Hepatocyte (in vitro differentiated cells): Measurements from ENCODE around the gene CRBN. TPM values are rescaled to one million over a fixed set of nuclear protein-coding genes. Genes with fewer than 3 reads are reported as not detected.
A peak's percentile ranks its signal among the peaks of the same experiment; 100 is the strongest.

Experiments used
- DNase-seq: peaks from one replicate; pipeline ENCODE4 v3.0.0-alpha.2; 2016; ENCODE audit warnings: low spot score
- H2AFZ ChIP-seq: fragments of 200-600 bp; sonication (generic); 2 replicates; pipeline ENCODE4 v1.6.0; 2016; ENCODE audit warnings: antibody characterized with exemption, mild to moderate bottlenecking
- H3K27ac ChIP-seq: fragments of 200-600 bp; sonication (generic); 2 replicates; pipeline ENCODE4 v1.5.1; 2016; ENCODE audit warnings: mild to moderate bottlenecking
- H3K27me3 ChIP-seq: fragments of 200-600 bp; sonication (generic); 2 replicates; pipeline ENCODE4 v1.6.1; 2016
- H3K36me3 ChIP-seq: fragments of 200-600 bp; sonication (generic); replicated peaks from 2 replicates; pipeline ENCODE4 v1.5.1; 2016; ENCODE audit warnings: low read depth; ENCODE audit not compliant: insufficient read depth
- H3K4me1 ChIP-seq: fragments of 200-600 bp; sonication (generic); 2 replicates; pipeline ENCODE4 v1.5.1; 2016; ENCODE audit warnings: mild to moderate bottlenecking, moderate library complexity; ENCODE audit not compliant: insufficient read depth
- H3K4me2 ChIP-seq: fragments of 200-600 bp; sonication (generic); 2 replicates; pipeline ENCODE4 v1.6.0; 2016
- H3K4me3 ChIP-seq: fragments of 200-600 bp; sonication (generic); 2 replicates; pipeline ENCODE4 v1.5.1; 2016; ENCODE audit warnings: mild to moderate bottlenecking
- H3K79me2 ChIP-seq: fragments of 200-600 bp; sonication (generic); 2 replicates; pipeline ENCODE4 v1.6.0; 2017; ENCODE audit warnings: mild to moderate bottlenecking
- H3K9me2 ChIP-seq: fragments of 200-600 bp; sonication (generic); replicated peaks from 2 replicates; pipeline ENCODE4 v1.6.0; 2017; ENCODE audit warnings: mild to moderate bottlenecking; ENCODE audit not compliant: insufficient read depth
- H3K9me3 ChIP-seq: fragments of 200-600 bp; sonication (generic); 2 replicates; pipeline ENCODE4 v1.5.1; 2016; ENCODE audit warnings: low read depth, mild to moderate bottlenecking
- H4K20me1 ChIP-seq: fragments of 200-600 bp; sonication (generic); 2 replicates; pipeline ENCODE4 v1.6.0; 2016; ENCODE audit warnings: mild to moderate bottlenecking; ENCODE audit not compliant: insufficient read depth, poor library complexity, severe bottlenecking
- EZH2 ChIP-seq: fragments of 200-600 bp; sonication (generic); IDR thresholded peaks from 2 replicates; pipeline ENCODE4 v1.6.1; 2016; ENCODE audit warnings: antibody characterized with exemption, mild to moderate bottlenecking, borderline replicate concordance
- EZH2phosphoT487 ChIP-seq: fragments of 200-600 bp; sonication (generic); IDR thresholded peaks from one replicate; pipeline ENCODE4 v1.6.1; 2018; ENCODE audit warnings: antibody characterized with exemption, mild to moderate bottlenecking, low read depth, moderate library complexity; ENCODE audit not compliant: unreplicated experiment, severe bottlenecking
- WGBS: methylation state at CpG from one replicate; pipeline ENCODE4 v1.1.6; 2016; ENCODE audit warnings: low lambda C conversion rate; ENCODE audit errors: missing lambda C conversion rate; 5-methylcytosine and 5-hydroxymethylcytosine counted together
- polyA plus RNA-seq: library from polyadenylated mRNA; unstranded; fragments of >200 nt; fragmentation: Nextera tagmentation; extraction: Ambion mirVana; gene quantifications from 2 replicates; pipeline ENCODE4 v1.2.1, GENCODE V29; 2016
- total RNA-seq: library from RNA; depleted of rRNA; stranded (reverse); fragments of >200 nt; gene quantifications from 2 replicates; pipeline ENCODE4 v1.2.3, GENCODE V29; 2014
- TF ChIP-seq, protein P1 (sequence below): fragments of 200-600 bp; sonication (generic); IDR thresholded peaks from 2 replicates; pipeline ENCODE4 v1.5.1; 2016; ENCODE audit warnings: antibody characterized with exemption, mild to moderate bottlenecking; ENCODE audit not compliant: poor library complexity

Gene CRBN
- total and polyA plus RNA-seq, 2 experiments from 2014 or later = 29.8 to 62.7 TPM

GRCh38 chr3:3145831-3146230 is 33.7 kb downstream of the CRBN start:
- Histone ChIP-seq H3K9me2 (no peaks in the 10 kb centered on the region), H3K36me3 (no peaks in the 10 kb centered on the region), H3K9me3 (no peaks in the 10 kb centered on the region), H4K20me1 (no peaks in the 10 kb centered on the region), H3K27me3 (no peaks in the 10 kb centered on the region), H3K4me1 (no peaks in the 10 kb centered on the region), H3K27ac (no peak overlapping the region), H3K4me3 (no peak overlapping the region), H3K79me2 (no peaks in the 10 kb centered on the region), H3K4me2 (no peak overlapping the region), H2AFZ (no peak overlapping the region)
- TF ChIP-seq EZH2 (no peak), EZH2phosphoT487 (no peak)
- TF ChIP-seq, protein P1, sequence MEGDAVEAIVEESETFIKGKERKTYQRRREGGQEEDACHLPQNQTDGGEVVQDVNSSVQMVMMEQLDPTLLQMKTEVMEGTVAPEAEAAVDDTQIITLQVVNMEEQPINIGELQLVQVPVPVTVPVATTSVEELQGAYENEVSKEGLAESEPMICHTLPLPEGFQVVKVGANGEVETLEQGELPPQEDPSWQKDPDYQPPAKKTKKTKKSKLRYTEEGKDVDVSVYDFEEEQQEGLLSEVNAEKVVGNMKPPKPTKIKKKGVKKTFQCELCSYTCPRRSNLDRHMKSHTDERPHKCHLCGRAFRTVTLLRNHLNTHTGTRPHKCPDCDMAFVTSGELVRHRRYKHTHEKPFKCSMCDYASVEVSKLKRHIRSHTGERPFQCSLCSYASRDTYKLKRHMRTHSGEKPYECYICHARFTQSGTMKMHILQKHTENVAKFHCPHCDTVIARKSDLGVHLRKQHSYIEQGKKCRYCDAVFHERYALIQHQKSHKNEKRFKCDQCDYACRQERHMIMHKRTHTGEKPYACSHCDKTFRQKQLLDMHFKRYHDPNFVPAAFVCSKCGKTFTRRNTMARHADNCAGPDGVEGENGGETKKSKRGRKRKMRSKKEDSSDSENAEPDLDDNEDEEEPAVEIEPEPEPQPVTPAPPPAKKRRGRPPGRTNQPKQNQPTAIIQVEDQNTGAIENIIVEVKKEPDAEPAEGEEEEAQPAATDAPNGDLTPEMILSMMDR = no peak
- DNase-seq = no peak
- WGBS = 98% methylated on average over 8 of the region's 8 CpGs

DNA sequence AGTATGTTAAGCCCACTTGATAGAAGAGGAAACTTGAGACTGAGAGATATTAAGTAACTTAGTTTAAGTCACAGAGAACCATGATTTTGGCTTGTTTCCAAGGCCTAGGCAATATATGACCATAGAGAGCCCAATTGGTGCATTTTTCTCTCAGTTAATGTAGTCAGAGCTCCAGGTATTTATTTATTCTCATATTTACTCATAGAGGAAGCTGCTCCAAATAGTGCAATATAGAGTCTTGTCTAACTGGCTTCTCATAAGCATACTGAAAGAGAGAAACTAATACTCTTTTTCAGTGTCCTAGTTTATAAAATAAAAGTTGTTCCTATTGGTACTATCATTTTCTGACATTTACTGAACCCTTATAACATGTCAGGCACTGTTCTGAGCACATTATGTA is 37.6 kb downstream of the CRBN start:
- H3K9me3 ChIP-seq = no peaks in the 10 kb centered on the region
- H3K4me2 ChIP-seq = no peak overlapping the region
- no peaks in the 10 kb centered on the region for H3K36me3 ChIP-seq
- H3K27me3 ChIP-seq = no peaks in the 10 kb centered on the region
- H3K27ac ChIP-seq = no peak overlapping the region
- no peak overlapping the region for H3K4me3 ChIP-seq
- H4K20me1 ChIP-seq = no peaks in the 10 kb centered on the region
- no peaks in the 10 kb centered on the region for H3K79me2 ChIP-seq
- TF ChIP-seq EZH2 (no peak), EZH2phosphoT487 (no peak)
- TF ChIP-seq, protein P1 = no peak
- no peak for DNase-seq
- H2AFZ ChIP-seq = no peak overlapping the region
- H3K4me1 ChIP-seq = no peaks in the 10 kb centered on the region
- H3K9me2 ChIP-seq = no peaks in the 10 kb centered on the region

- H3K9me3 ChIP-seq = no peaks in the 10 kb centered on the region
- peaks cover 6% of the 10 kb centered on the region for H3K4me1 ChIP-seq
- no peak overlapping the region for H3K4me2 ChIP-seq
- no peaks in the 10 kb centered on the region for H4K20me1 ChIP-seq
- DNase-seq = no peak
- peak overlapping the region; percentile 68 for H3K27ac ChIP-seq
- peaks cover 30% of the 10 kb centered on the region for H3K79me2 ChIP-seq
- TF ChIP-seq EZH2 (no peak), EZH2phosphoT487 (peak; percentile 76)
- TF ChIP-seq, protein P1 = no peak
- H3K27me3 ChIP-seq = no peaks in the 10 kb centered on the region
- WGBS = 61% methylated on average over 6 of the region's 6 CpGs
- no peak overlapping the region for H2AFZ ChIP-seq
- H3K9me2 ChIP-seq = no peaks in the 10 kb centered on the region
- no peaks in the 10 kb centered on the region for H3K36me3 ChIP-seq
- no peak overlapping the region for H3K4me3 ChIP-seq
These were observed 42.0 kb downstream of the CRBN start for GRCh38 chr3:3137526-3137925.

- Histone ChIP-seq H3K36me3 (no peaks in the 10 kb centered on the region), H3K4me1 (peaks cover 6% of the 10 kb centered on the region), H3K9me3 (no peaks in the 10 kb centered on the region), H3K27me3 (no peaks in the 10 kb centered on the region), H3K4me3 (no peak overlapping the region), H4K20me1 (no peaks in the 10 kb centered on the region), H3K79me2 (peaks cover 37% of the 10 kb centered on the region), H3K27ac (no peak overlapping the region), H2AFZ (no peak overlapping the region), H3K4me2 (no peak overlapping the region), H3K9me2 (no peaks in the 10 kb centered on the region)
- TF ChIP-seq EZH2 = no peak
- no peak for TF ChIP-seq EZH2phosphoT487
- TF ChIP-seq, protein P1 = no peak
- 95% methylated on average over 4 of the region's 4 CpGs for WGBS
- no peak for DNase-seq
These were observed 44.6 kb downstream of the CRBN start for GRCh38 chr3:3134750-3135448.
